HG02759 (cell line): ENCODE data around the gene FNDC1.

Experiments
- ATAC-seq: cut with Tn5 transposase; IDR thresholded peaks from one replicate; pipeline ENCODE4 v1.9.1; 2021; ENCODE audit warnings: mild to moderate bottlenecking, moderate library complexity; ENCODE audit not compliant: unreplicated experiment

Gene FNDC1

DNA sequence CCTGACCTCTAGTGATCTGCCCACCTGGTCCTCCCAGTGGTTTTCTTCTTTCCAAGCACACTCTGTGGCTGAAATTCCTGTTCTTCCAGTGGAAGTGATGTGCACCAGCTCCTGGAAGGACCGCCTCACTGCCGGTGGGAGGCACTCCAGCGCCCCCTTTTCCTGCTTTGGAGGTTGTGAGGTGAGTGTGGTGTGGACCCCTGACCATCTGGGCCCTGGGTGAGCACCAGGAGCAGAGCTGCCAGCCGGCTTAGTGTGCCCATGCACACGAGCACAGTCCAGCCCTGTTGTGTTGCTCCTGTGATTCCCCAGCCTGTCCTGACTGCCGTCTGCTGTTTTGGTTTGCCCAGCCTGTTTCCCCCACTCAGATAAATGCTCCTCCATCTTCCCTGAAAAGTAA, 134.6 kb downstream of the FNDC1 start:
- no peak for ATAC-seq

GRCh38 chr6:159304641-159305040, 135.4 kb downstream of the FNDC1 start:
- ATAC-seq: no peak

- ATAC-seq: no peak
These were observed 136.0 kb downstream of the FNDC1 start for GRCh38 chr6:159305159-159305558.

DNA sequence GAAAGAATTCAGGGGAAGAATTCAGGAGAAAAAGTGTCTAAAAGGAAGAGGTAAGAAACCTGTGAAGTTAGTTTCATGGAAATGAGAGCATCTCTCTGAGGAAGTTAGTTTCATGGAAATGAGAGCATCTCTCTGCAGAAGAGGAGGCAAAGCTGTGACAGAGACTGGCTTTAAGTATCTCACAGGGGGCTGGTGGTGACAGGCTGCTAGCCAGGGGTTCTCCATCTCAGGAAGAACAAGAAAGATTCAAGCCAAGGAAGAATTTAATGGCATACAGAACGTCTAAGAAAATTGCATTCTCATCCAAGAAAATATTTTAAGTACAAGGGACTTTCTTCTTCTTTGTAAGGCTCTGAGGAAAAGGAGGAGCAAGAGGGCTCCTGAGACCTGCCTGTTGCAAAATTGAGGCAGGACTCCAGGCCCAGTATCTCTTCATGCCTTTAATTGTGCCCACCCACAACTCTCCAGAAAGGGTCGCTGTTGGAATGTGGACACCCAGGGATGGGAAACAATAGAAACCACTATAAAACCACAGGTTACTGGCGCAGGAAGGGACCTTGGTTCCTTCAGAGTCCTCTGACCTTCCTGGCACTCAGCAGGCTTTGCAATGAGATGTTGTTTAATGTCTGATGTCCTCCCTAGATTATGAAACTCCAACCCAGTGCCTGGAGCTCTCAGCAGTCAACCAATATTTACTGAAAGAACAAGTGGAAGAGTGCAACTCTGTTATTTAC, 136.8 kb downstream of the FNDC1 start:
- no peak for ATAC-seq

GRCh38 chr6:159307246-159307790, 138.1 kb downstream of the FNDC1 start:
- no peak for ATAC-seq

DNA sequence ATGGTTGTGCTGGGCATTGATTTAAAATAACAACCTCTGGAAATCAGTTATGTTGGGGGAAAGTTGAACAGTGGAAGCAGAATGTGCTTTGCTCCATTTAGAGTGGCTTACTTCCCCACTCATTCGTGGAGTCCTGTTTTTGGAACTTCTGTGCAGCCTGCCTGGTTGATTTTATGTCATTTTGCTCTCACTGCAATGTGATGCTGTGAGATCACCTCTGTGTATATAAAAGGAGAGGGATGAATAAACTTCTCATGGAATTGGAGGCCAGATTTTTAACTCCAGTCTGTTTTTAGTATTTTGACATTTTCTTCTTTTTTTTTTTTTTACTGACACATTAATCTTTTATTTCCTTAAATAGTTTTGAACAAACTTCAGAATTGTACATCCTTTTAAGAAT, 139.0 kb downstream of the FNDC1 start:
- ATAC-seq: no peak

- no peak for ATAC-seq
These were observed 140.5 kb downstream of the FNDC1 start for GRCh38 chr6:159309723-159310122.

DNA sequence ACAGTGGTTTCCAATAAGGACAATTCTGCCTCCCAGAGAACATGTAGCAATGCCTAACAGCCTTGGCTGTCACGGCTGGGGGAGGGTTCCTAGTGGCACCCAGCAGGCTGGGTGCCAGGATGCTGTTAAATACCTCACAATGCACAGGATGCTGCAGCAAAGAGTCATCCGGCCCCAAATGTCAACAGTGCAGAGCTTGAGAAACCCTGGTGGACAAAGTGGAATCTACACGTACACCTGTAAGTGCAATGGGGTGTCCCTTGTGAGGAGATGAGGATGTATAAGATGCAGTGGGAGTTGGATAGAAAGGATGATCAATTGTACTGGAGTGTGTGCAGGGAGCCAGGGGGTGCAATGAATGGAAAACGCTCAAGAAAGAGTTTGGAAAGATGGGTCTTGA, 142.4 kb downstream of the FNDC1 start:
- ATAC-seq: no peak

GRCh38 chr6:159312206-159312605, 143.0 kb downstream of the FNDC1 start:
- ATAC-seq: no peak

DNA sequence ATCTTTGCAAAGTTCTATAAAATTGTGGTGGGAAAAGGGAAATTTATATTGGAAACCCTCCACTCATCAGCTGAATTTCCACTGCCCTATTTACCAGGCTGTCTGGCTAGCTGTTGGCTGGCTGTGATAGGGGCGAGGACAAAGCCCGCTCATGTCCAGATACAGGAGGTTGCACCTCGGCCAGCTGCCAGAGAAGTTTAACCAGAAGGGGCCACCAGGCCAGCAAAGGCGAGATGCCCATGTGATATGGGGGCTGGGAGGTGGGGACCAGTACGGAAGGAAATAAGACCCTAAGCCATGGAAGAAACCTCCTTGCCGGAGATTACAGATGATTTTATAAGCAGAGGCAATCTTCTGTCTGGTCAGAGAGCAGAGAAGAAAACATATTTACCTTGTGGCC, 143.8 kb downstream of the FNDC1 start:
- no peak for ATAC-seq

DNA sequence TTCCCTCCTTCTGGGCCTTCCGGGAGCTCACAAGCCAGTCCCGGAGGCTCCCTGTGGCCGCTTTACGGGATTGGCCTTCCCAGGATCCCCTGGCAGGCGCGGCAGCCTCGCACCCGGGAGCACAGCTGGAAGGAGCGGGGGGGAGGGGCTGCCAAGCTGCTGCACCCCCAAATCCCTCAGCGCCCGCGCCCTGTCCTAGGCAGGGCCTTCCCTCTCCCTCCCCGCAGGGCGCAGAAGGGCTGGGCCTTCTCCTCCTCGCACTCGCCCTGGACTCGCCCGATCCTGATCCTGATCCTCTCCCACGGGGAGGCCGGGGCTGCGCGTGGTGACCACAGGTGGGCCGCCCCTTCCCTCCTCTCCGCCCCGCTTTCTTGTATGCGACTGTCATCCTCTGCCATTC, 146.4 kb downstream of the FNDC1 start:
- ATAC-seq: no peak

- ATAC-seq: no peak
These were observed 148.2 kb downstream of the FNDC1 start for GRCh38 chr6:159317430-159317829.

- no peak for ATAC-seq
These were observed 152.1 kb downstream of the FNDC1 start for GRCh38 chr6:159321267-159321666.
